HEK293 (cell line): ENCODE data around the gene STARD5.

Source experiments
- ATF2 ChIP-seq: fragments of 450-650 bp; formaldehyde crosslinking; IDR thresholded peaks from 2 replicates; pipeline ENCODE4 v1.5.1; 2016; ENCODE audit warnings: missing biosample characterization, missing genetic modification characterization, low read depth
- CTCF ChIP-seq: fragments of 450-650 bp; formaldehyde crosslinking; IDR thresholded peaks from 2 replicates; pipeline ENCODE4 v1.5.1; 2016; ENCODE audit warnings: missing biosample characterization, missing genetic modification characterization
- REPIN1 ChIP-seq: fragments of 450-650 bp; formaldehyde crosslinking; IDR thresholded peaks from 2 replicates; pipeline ENCODE4 v1.5.1; 2017; ENCODE audit warnings: missing biosample characterization, missing genetic modification characterization, low read depth
- SETDB1 ChIP-seq: IDR thresholded peaks from one replicate; pipeline ENCODE4 v1.6.1; 2017; ENCODE audit warnings: mild to moderate bottlenecking, low read length, moderate library complexity, mixed read lengths; ENCODE audit not compliant: insufficient read length
- YY1 ChIP-seq: fragments of 450-650 bp; formaldehyde crosslinking; IDR thresholded peaks from 2 replicates; pipeline ENCODE4 v1.5.1; 2018; ENCODE audit warnings: missing biosample characterization, missing genetic modification characterization
- ZBTB21 ChIP-seq: fragments of 450-650 bp; formaldehyde crosslinking; IDR thresholded peaks from 2 replicates; pipeline ENCODE4 v1.5.1; 2017; ENCODE audit warnings: missing biosample characterization, missing genetic modification characterization
- ZSCAN5A ChIP-seq: fragments of 450-650 bp; formaldehyde crosslinking; IDR thresholded peaks from 2 replicates; pipeline ENCODE4 v1.5.1; 2016; ENCODE audit warnings: missing biosample characterization, missing genetic modification characterization

GRCh38 chr15:81284256-81285031 lies 39.5 kb downstream of the STARD5 start:
- TF ChIP-seq YY1 (tag by site-specific recombination) (no peak), ZBTB21 (no peak), ATF2 (tag by site-specific recombination) (no peak), REPIN1 (tag by site-specific recombination) (no peak), CTCF (tag by site-specific recombination) (no peak), SETDB1 (no peak), ZSCAN5A (tag by site-specific recombination) (no peak)
